Mesothelial cell of epicardium (in vitro differentiated cells): Measurements from ENCODE around the gene FASN. TPM values are rescaled to one million over a fixed set of nuclear protein-coding genes. Genes with fewer than 3 reads are reported as not detected.

Source experiments
- DNase-seq, 2 experiments: peaks; one replicate each; pipeline ENCODE4 v3.0.0; 2021; ENCODE audit warnings: low spot score in 2 of 2; ENCODE audit not compliant: unreplicated experiment in 2 of 2
- H3K27ac Mint-ChIP-seq: 2 replicates; pipeline ENCODE4 v1.8.0; 2021; ENCODE audit warnings: mixed read lengths
- H3K27me3 Mint-ChIP-seq: 2 replicates; pipeline ENCODE4 v1.8.0; 2021; ENCODE audit warnings: low read depth, mixed read lengths
- H3K36me3 Mint-ChIP-seq: 2 replicates; pipeline ENCODE4 v1.8.0; 2021; ENCODE audit warnings: mixed read lengths
- H3K4me1 Mint-ChIP-seq: 2 replicates; pipeline ENCODE4 v1.8.0; 2021; ENCODE audit warnings: mixed read lengths
- H3K4me3 Mint-ChIP-seq: 2 replicates; pipeline ENCODE4 v1.8.0; 2021; ENCODE audit warnings: mild to moderate bottlenecking, moderate library complexity, mixed read lengths
- H3K9me3 Mint-ChIP-seq: 2 replicates; pipeline ENCODE4 v1.8.0; 2021; ENCODE audit warnings: mixed read lengths
- CTCF ChIP-seq: fragments of 200-600 bp; sonication (generic); IDR thresholded peaks from one replicate; pipeline ENCODE4 v1.5.0; 2021; ENCODE audit warnings: antibody characterized with exemption; ENCODE audit not compliant: unreplicated experiment
- total RNA-seq: library from RNA; stranded (reverse); gene quantifications from 3 replicates; pipeline ENCODE4 v1.2.1, GENCODE V29; 2021

FASN gene
- total RNA-seq, 1 donor from 2014 or later = 227 TPM

GRCh38 chr17:82107341-82107860 lies 9.4 kb upstream of the FASN start:
- no peak for DNase-seq
- Mint-ChIP-seq H3K4me1 (peaks cover 32% of the 10 kb centered on the region), H3K9me3 (no peaks in the 10 kb centered on the region), H3K27me3 (no peaks in the 10 kb centered on the region), H3K4me3 (no peak overlapping the region), H3K36me3 (peaks cover 6% of the 10 kb centered on the region), H3K27ac (no peak overlapping the region)
- TF ChIP-seq CTCF = no peak

DNA sequence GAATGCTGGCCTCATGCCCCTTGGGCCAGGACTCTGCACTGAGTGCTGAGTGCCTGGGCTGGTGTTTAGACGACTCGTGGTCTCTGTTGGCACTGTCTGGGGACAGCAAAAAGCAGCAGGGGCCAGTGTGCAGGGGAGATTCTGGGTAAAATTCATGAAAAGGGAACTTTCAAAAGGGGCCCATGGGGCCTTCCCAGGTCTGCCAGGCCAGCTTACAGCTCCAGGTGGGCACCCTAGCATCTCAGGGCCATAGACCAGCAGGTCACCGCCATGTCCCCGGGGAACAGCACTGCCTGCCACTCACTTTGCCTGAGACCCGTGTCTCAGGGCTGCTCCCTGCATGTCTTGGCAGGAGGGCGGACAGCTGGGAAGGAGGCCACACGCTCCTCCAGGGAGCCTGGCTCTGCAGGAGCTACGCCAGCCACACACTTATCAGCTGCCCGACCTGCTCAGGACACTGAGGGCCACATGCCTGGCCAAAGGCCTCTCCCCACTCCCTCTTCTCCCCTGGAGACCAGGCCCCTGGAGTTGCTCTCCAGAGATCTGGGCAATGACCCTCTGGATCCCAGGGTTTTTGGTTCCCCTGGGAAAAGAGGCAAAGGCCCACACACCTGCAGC lies 8.8 kb upstream of the FASN start:
- Mint-ChIP-seq H3K9me3 (no peaks in the 10 kb centered on the region), H3K4me3 (peak overlapping the region; percentile 20), H3K36me3 (peaks cover 4% of the 10 kb centered on the region), H3K27me3 (no peaks in the 10 kb centered on the region), H3K4me1 (peaks cover 32% of the 10 kb centered on the region), H3K27ac (peak overlapping the region; percentile 86)
- no peak for TF ChIP-seq CTCF
- DNase-seq = no peak

DNA sequence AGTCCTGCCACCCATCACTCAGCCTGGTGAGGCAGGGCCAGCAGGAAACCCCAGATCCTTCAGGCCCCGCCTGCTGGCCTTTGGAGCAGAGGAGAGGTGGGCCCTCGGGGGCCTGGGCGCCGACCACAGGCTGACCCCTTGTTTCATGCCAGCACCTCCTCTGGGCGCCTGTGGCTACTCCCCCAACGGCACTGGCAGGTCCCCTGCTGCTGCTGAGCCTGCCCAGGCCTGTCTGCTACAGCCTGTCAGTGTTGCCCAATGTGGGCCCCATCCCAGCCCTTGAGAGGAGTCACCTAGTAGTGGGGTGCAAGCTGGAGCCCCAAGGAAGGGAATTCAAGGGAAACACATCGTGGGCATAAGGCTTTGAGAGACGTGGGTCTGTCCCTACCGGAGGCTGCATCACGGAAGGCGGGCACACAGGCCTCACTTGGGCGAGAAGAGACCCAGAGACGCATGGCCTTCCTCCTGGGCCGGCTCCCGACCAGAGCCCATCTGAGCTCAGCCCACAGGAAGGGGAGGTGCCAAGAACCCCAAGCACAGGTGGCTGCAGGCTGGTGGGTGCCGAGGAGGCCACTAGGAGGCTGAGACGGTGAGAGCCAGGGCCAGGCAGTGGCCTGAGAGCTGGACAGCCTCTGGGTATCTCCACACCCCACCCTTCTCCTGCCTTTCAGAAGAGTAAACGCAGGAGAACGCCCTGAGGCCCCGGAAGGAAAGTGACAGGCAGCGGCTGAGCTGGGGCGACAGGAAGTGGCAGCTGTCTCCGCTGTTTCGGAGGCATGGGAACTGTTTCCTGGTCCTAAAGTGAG lies 8.0 kb upstream of the FASN start:
- H3K9me3 Mint-ChIP-seq = no peaks in the 10 kb centered on the region
- H3K4me1 Mint-ChIP-seq = peaks cover 35% of the 10 kb centered on the region
- H3K36me3 Mint-ChIP-seq = peaks cover 4% of the 10 kb centered on the region
- peak overlapping the region; percentile 86 for H3K27ac Mint-ChIP-seq
- H3K4me3 Mint-ChIP-seq = peak overlapping the region; percentile 20
- TF ChIP-seq CTCF = peak; percentile 21
- no peaks in the 10 kb centered on the region for H3K27me3 Mint-ChIP-seq
- peak in 1 of 2 experiments; percentile 59 for DNase-seq

GRCh38 chr17:82105417-82105881 lies 7.4 kb upstream of the FASN start:
- H3K36me3 Mint-ChIP-seq = peaks cover 4% of the 10 kb centered on the region
- H3K9me3 Mint-ChIP-seq = no peaks in the 10 kb centered on the region
- DNase-seq = no peak
- H3K27ac Mint-ChIP-seq = peak overlapping the region; percentile 78
- peaks cover 35% of the 10 kb centered on the region for H3K4me1 Mint-ChIP-seq
- TF ChIP-seq CTCF = no peak
- no peaks in the 10 kb centered on the region for H3K27me3 Mint-ChIP-seq
- H3K4me3 Mint-ChIP-seq = no peak overlapping the region

- Mint-ChIP-seq H3K4me1 (peaks cover 40% of the 10 kb centered on the region), H3K27me3 (no peaks in the 10 kb centered on the region), H3K9me3 (no peaks in the 10 kb centered on the region), H3K4me3 (no peak overlapping the region), H3K36me3 (peaks cover 4% of the 10 kb centered on the region), H3K27ac (peak overlapping the region; percentile 78)
- TF ChIP-seq CTCF = no peak
- DNase-seq = no peak
These were observed 6.9 kb upstream of the FASN start for GRCh38 chr17:82104797-82105416.
